ENCODE results near the gene CASP4. TPM values are rescaled to one million over a fixed set of nuclear protein-coding genes. Genes with fewer than 3 reads are reported as not detected.
A peak's percentile ranks its signal among the peaks of the same experiment; 100 is the strongest.

Gene CASP4
- total RNA-seq, 4 donors from 2014 or later = 21.3 to 107 (median 23.2) TPM

GRCh38 chr11:104970756-104971155 lies 2.4 kb upstream of the CASP4 start:
- Histone ChIP-seq H3K27ac (replicated peaks in 1 of 4) (no peak overlapping the region), H3K27me3 (no peaks in the 10 kb centered on the region), H3K36me3 (no peaks in the 10 kb centered on the region), H3K9me3 (peaks cover 0 to 11% (median 0%) of the 10 kb centered on the region in 4 donors), H3K4me1 (peaks cover 0 to 18% (median 17%) of the 10 kb centered on the region in 4 donors), H3K4me3 (no peak overlapping the region)
- no peak for DNase-seq (ENCODE audit: extremely low spot score)
- intact Hi-C loops (cut with DNase I) = no loop called here
- TF ChIP-seq POLR2A (IDR thresholded peaks at IDR 0.05; ENCODE audit: low read depth) (no peak), POLR2AphosphoS5 (IDR thresholded peaks at IDR 0.05) (no peak), CTCF (IDR thresholded peaks at IDR 0.05) (no peak), EP300 (IDR thresholded peaks at IDR 0.05) (no peak)

GRCh38 chr11:104968856-104969776 lies 742 bp upstream of the CASP4 start:
- Histone ChIP-seq H3K4me3 (peak overlapping the region; percentile 50 to 64 (median 56)), H3K27me3 (no peaks in the 10 kb centered on the region), H3K27ac (replicated peaks in 1 of 4) (peak overlapping the region; percentile 64 to 84 (median 74)), H3K36me3 (no peaks in the 10 kb centered on the region), H3K9me3 (peaks cover 0 to 11% (median under 1%) of the 10 kb centered on the region in 4 donors), H3K4me1 (peaks cover 0 to 25% (median 19%) of the 10 kb centered on the region in 4 donors)
- TF ChIP-seq POLR2A (IDR thresholded peaks at IDR 0.05; ENCODE audit: low read depth) (no peak), EP300 (IDR thresholded peaks at IDR 0.05) (no peak), POLR2AphosphoS5 (IDR thresholded peaks at IDR 0.05) (no peak), CTCF (IDR thresholded peaks at IDR 0.05) (no peak)
- no peak for DNase-seq (ENCODE audit: extremely low spot score)
- 50% methylated on average over 7 of the region's 16 CpGs for WGBS
- intact Hi-C loops (cut with DNase I) = no loop called here

GRCh38 chr11:104967534-104968354 lies 630 bp downstream of the CASP4 start:
- H3K9me3 ChIP-seq = peaks cover 0 to 6% (median under 1%) of the 10 kb centered on the region in 4 donors
- peak overlapping the region; percentile 50 to 64 (median 56) for H3K4me3 ChIP-seq
- TF ChIP-seq CTCF (IDR thresholded peaks at IDR 0.05) = no peak
- no peaks in the 10 kb centered on the region for H3K36me3 ChIP-seq
- intact Hi-C loops (cut with DNase I) = no loop called here
- H3K27me3 ChIP-seq = no peaks in the 10 kb centered on the region
- peak overlapping the region; percentile 64 to 84 (median 74) for H3K27ac ChIP-seq (replicated peaks in 1 of 4)
- DNase-seq (ENCODE audit: extremely low spot score) = no peak
- H3K4me1 ChIP-seq = peaks cover 0 to 25% (median 19%) of the 10 kb centered on the region in 4 donors
- WGBS = 36% methylated on average over 11 of the region's 11 CpGs

- no peak for DNase-seq (ENCODE audit: extremely low spot score)
- intact Hi-C loops (cut with DNase I) = no loop called here
- TF ChIP-seq POLR2AphosphoS5 (IDR thresholded peaks at IDR 0.05) = no peak
- no peak for TF ChIP-seq CTCF (IDR thresholded peaks at IDR 0.05)
- TF ChIP-seq POLR2A (IDR thresholded peaks at IDR 0.05; ENCODE audit: low read depth) = no peak
- TF ChIP-seq EP300 (IDR thresholded peaks at IDR 0.05) = no peak
- Histone ChIP-seq H3K36me3 (peaks cover 0 to 5% (median 0%) of the 10 kb centered on the region in 4 donors), H3K9me3 (peaks cover 0 to 6% (median 0%) of the 10 kb centered on the region in 4 donors), H3K4me3 (peak overlapping the region in 2 of 4 donors; percentile 4 to 17), H3K4me1 (peaks cover 0 to 25% (median 19%) of the 10 kb centered on the region in 4 donors), H3K27ac (replicated peaks in 1 of 4) (no peak overlapping the region), H3K27me3 (no peaks in the 10 kb centered on the region)
- WGBS = 94% methylated on average over 5 of the region's 5 CpGs
These were observed 2.6 kb downstream of the CASP4 start for GRCh38 chr11:104965735-104966134.

All from esophagus muscularis mucosa (tissue), 4 donors.